ENCODE results near the gene FBXW5.

FBXW5 gene

GRCh38 chr9:136910197-136910900 is 34.2 kb downstream of the FBXW5 start:
- DNase-seq (ENCODE audit: low read depth in 2 of 2) = no peak

- no peak for DNase-seq (ENCODE audit: low read depth in 2 of 2)
Measured at GRCh38 chr9:136907011-136907914, 37.3 kb downstream of the FBXW5 start.

- no peak for DNase-seq (ENCODE audit: low read depth in 2 of 2)
Measured at GRCh38 chr9:136906266-136906665, 38.3 kb downstream of the FBXW5 start.

GRCh38 chr9:136903041-136903554 is 41.4 kb downstream of the FBXW5 start:
- DNase-seq (ENCODE audit: low read depth in 2 of 2) = no peak

- peak; percentile 63 to 82 for DNase-seq (ENCODE audit: low read depth in 2 of 2)
Measured at GRCh38 chr9:136902259-136902821, 42.2 kb downstream of the FBXW5 start.

- DNase-seq (ENCODE audit: low read depth in 2 of 2) = peak; percentile 62 to 74
Measured at GRCh38 chr9:136901516-136902258, 42.9 kb downstream of the FBXW5 start.

- no peak for DNase-seq (ENCODE audit: low read depth in 2 of 2)
Measured at GRCh38 chr9:136900988-136901515, 43.5 kb downstream of the FBXW5 start.

- no peak for DNase-seq (ENCODE audit: low read depth in 2 of 2)
Measured at GRCh38 chr9:136900556-136900955, 44.0 kb downstream of the FBXW5 start.

- no peak for DNase-seq (ENCODE audit: low read depth in 2 of 2)
Measured at GRCh38 chr9:136899196-136899595, 45.3 kb downstream of the FBXW5 start.

- DNase-seq (ENCODE audit: low read depth in 2 of 2) = no peak
Measured at GRCh38 chr9:136898483-136899100, 45.9 kb downstream of the FBXW5 start.

GRCh38 chr9:136896027-136896426 is 48.5 kb downstream of the FBXW5 start:
- DNase-seq (ENCODE audit: low read depth in 2 of 2) = no peak

GRCh38 chr9:136890661-136891060 is 53.9 kb downstream of the FBXW5 start:
- DNase-seq (ENCODE audit: low read depth in 2 of 2) = no peak

Measured in stimulated activated CD8-positive, alpha-beta memory T cell treated with anti-CD3 and anti-CD28 coated beads, Interleukin-15, amount 100 ng/mL, for 4 hours (primary cell).